ENCODE data around the gene ARHGAP28. TPM values are rescaled to one million over a fixed set of nuclear protein-coding genes. Genes with fewer than 3 reads are reported as not detected.

ARHGAP28 gene
- total RNA-seq, 2 experiments from 2014 or later, result not detected

GRCh38 chr18:6948281-6949055 is 219.0 kb downstream of the ARHGAP28 start:
- no peak overlapping the region for H3K4me3 ChIP-seq (ENCODE audit: low read length)
- TF ChIP-seq, protein P1, sequence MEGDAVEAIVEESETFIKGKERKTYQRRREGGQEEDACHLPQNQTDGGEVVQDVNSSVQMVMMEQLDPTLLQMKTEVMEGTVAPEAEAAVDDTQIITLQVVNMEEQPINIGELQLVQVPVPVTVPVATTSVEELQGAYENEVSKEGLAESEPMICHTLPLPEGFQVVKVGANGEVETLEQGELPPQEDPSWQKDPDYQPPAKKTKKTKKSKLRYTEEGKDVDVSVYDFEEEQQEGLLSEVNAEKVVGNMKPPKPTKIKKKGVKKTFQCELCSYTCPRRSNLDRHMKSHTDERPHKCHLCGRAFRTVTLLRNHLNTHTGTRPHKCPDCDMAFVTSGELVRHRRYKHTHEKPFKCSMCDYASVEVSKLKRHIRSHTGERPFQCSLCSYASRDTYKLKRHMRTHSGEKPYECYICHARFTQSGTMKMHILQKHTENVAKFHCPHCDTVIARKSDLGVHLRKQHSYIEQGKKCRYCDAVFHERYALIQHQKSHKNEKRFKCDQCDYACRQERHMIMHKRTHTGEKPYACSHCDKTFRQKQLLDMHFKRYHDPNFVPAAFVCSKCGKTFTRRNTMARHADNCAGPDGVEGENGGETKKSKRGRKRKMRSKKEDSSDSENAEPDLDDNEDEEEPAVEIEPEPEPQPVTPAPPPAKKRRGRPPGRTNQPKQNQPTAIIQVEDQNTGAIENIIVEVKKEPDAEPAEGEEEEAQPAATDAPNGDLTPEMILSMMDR (IDR thresholded peaks at IDR 0.05), result no peak
- no peak overlapping the region for H3K27ac ChIP-seq (ENCODE audit: low read depth in 1 of 2, low read length in 2 of 2)
- H3K36me3 Mint-ChIP-seq (ENCODE audit: low read depth), result no peaks in the 10 kb centered on the region
- intact Hi-C loops (cut with DNase I, micrococcal nuclease), result no loop called here
- ATAC-seq (ENCODE audit: poor library complexity), result no peak
- no peaks in the 10 kb centered on the region for H3K4me1 Mint-ChIP-seq (ENCODE audit: low read depth)
- H3K4me3 Mint-ChIP-seq, result no peak overlapping the region
- no peak for DNase-seq
- H3K27me3 ChIP-seq (ENCODE audit: control insufficient read depth in 1 of 2, insufficient read depth in 2 of 2, low read length in 2 of 2), result no peaks in the 10 kb centered on the region
- H3K27me3 Mint-ChIP-seq, result no peaks in the 10 kb centered on the region
- H3K4me1 ChIP-seq (ENCODE audit: insufficient read depth, low read length), result no peaks in the 10 kb centered on the region
- H3K9me3 ChIP-seq (ENCODE audit: control insufficient read depth in 1 of 2, insufficient read depth in 1 of 2, low read length in 2 of 2), result peaks cover 0 to 34% of the 10 kb centered on the region in 2 experiments
- CTCF ChIA-PET, result no interaction called here
- POLR2A ChIA-PET, result no interaction called here
- H3K27ac Mint-ChIP-seq, result no peak overlapping the region
- no peaks in the 10 kb centered on the region for H3K36me3 ChIP-seq (ENCODE audit: insufficient read depth, low read length)
- H3K9me3 Mint-ChIP-seq, result no peaks in the 10 kb centered on the region

GRCh38 chr18:6949800-6950586 is 220.5 kb downstream of the ARHGAP28 start:
- no peaks in the 10 kb centered on the region for H3K27me3 ChIP-seq (ENCODE audit: control insufficient read depth in 1 of 2, insufficient read depth in 2 of 2, low read length in 2 of 2)
- no peaks in the 10 kb centered on the region for H3K36me3 ChIP-seq (ENCODE audit: insufficient read depth, low read length)
- CTCF ChIA-PET, result no interaction called here
- H3K27ac ChIP-seq (ENCODE audit: low read depth in 1 of 2, low read length in 2 of 2), result no peak overlapping the region
- POLR2A ChIA-PET, result no interaction called here
- Mint-ChIP-seq H3K9me3 (no peaks in the 10 kb centered on the region), H3K27me3 (no peaks in the 10 kb centered on the region), H3K4me1 (ENCODE audit: low read depth) (no peaks in the 10 kb centered on the region), H3K36me3 (ENCODE audit: low read depth) (no peaks in the 10 kb centered on the region), H3K4me3 (no peak overlapping the region), H3K27ac (no peak overlapping the region)
- TF ChIP-seq, protein P1 (IDR thresholded peaks at IDR 0.05), result no peak
- DNase-seq (no peak), ATAC-seq (ENCODE audit: poor library complexity) (no peak)
- intact Hi-C loops (cut with DNase I, micrococcal nuclease), result no loop called here
- no peak overlapping the region for H3K4me3 ChIP-seq (ENCODE audit: low read length)
- H3K9me3 ChIP-seq (ENCODE audit: control insufficient read depth in 1 of 2, insufficient read depth in 1 of 2, low read length in 2 of 2), result peaks cover 0 to 39% of the 10 kb centered on the region in 2 experiments
- no peaks in the 10 kb centered on the region for H3K4me1 ChIP-seq (ENCODE audit: insufficient read depth, low read length)

- POLR2A ChIA-PET, result no interaction called here
- Mint-ChIP-seq H3K4me3 (no peak overlapping the region), H3K36me3 (ENCODE audit: low read depth) (no peaks in the 10 kb centered on the region), H3K27me3 (no peaks in the 10 kb centered on the region), H3K4me1 (ENCODE audit: low read depth) (no peaks in the 10 kb centered on the region), H3K9me3 (no peaks in the 10 kb centered on the region), H3K27ac (no peak overlapping the region)
- Histone ChIP-seq H3K36me3 (ENCODE audit: insufficient read depth, low read length) (no peaks in the 10 kb centered on the region), H3K4me1 (ENCODE audit: insufficient read depth, low read length) (no peaks in the 10 kb centered on the region), H3K9me3 (ENCODE audit: control insufficient read depth in 1 of 2, insufficient read depth in 1 of 2, low read length in 2 of 2) (peaks cover 0 to 42% of the 10 kb centered on the region in 2 experiments), H3K4me3 (ENCODE audit: low read length) (no peak overlapping the region), H3K27ac (ENCODE audit: low read depth in 1 of 2, low read length in 2 of 2) (no peak overlapping the region), H3K27me3 (ENCODE audit: control insufficient read depth in 1 of 2, insufficient read depth in 2 of 2, low read length in 2 of 2) (no peaks in the 10 kb centered on the region)
- CTCF ChIA-PET, result no interaction called here
- intact Hi-C loops (cut with DNase I, micrococcal nuclease), result no loop called here
- no peak for ATAC-seq (ENCODE audit: poor library complexity)
- no peak for DNase-seq
- TF ChIP-seq, protein P1 (IDR thresholded peaks at IDR 0.05), result no peak
Measured at GRCh38 chr18:6950641-6951040, 221.1 kb downstream of the ARHGAP28 start.
